Dendritic cell treated with granulocyte-macrophage colony-stimulating factor and Interleukin-4, amounts not matched to agents 40 ng/mL and 50 ng/mL, for 4 days (primary cell): ENCODE measurements around the gene TNNI2.
A peak's percentile ranks its signal among the peaks of the same experiment; 100 is the strongest.
"Not testable (repeated sequence)": the region's sequence is repeated elsewhere in the genome, so short reads cannot be mapped to it uniquely, and the experiment has no call there.

Experiments
- H3K27ac Mint-ChIP-seq: one replicate; pipeline ENCODE4 v1.8.0; 2022; ENCODE audit warnings: mild to moderate bottlenecking, mixed read lengths
- H3K27me3 Mint-ChIP-seq: one replicate; pipeline ENCODE4 v1.8.0; 2022; ENCODE audit warnings: mild to moderate bottlenecking, mixed read lengths
- H3K36me3 Mint-ChIP-seq: one replicate; pipeline ENCODE4 v1.8.0; 2022; ENCODE audit warnings: low read depth, mixed read lengths
- H3K4me1 Mint-ChIP-seq: one replicate; pipeline ENCODE4 v1.8.0; 2022; ENCODE audit warnings: low read depth, mixed read lengths
- H3K4me3 Mint-ChIP-seq: one replicate; pipeline ENCODE4 v1.8.0; 2022; ENCODE audit warnings: mild to moderate bottlenecking, moderate library complexity, mixed read lengths
- H3K9me3 Mint-ChIP-seq: one replicate; pipeline ENCODE4 v1.8.0; 2022; ENCODE audit warnings: mixed read lengths
- intact Hi-C: fragments of 100-400 bp; cut with micrococcal nuclease; formaldehyde crosslinking; loops from one replicate; pipeline ENCODE4 v1.15.0; 2022

TNNI2 gene

DNA sequence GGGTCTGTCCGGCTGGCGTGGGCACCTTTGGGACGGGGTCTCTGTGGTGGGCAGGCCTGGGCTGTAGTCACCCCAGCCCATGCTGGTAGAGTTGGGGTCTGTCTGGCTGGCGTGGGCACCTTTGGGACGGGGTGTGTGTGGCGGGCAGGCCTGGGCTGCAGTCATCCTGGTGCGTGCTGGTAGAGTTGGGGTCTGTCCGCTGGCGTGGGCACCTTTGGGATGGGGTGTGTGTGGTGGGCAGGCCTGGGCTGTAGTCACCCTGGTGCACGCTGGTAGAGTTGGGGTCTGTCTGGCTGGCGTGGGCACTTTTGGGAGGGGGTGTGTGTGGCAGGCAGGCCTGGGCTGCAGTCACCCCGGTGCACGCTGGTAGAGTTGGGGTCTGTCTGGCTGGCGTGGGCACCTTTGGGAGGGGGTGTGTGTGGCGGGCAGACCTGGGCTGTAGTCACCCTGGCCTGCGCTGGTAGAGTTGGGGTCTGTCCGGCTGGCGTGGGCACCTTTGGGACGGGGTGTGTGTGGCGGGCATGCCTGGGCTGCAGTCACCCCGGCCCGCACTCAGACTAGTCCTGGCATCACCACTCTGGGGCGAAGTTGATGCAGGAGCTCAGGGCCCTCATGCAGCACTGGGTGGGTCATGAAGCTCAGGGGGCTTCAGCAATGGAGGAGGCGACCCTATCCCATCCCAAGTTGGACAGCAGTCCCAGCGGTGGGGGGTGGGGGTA, 33.6 kb downstream of the TNNI2 start:
- peaks cover 23% of the 10 kb centered on the region for H3K36me3 Mint-ChIP-seq
- H3K27ac Mint-ChIP-seq = peak overlapping the region; percentile 29
- no peaks in the 10 kb centered on the region for H3K9me3 Mint-ChIP-seq
- H3K4me1 Mint-ChIP-seq = peaks cover 86% of the 10 kb centered on the region
- H3K27me3 Mint-ChIP-seq = peaks cover 3% of the 10 kb centered on the region
- H3K4me3 Mint-ChIP-seq = no peak overlapping the region
- intact Hi-C loops = no loop called here

DNA sequence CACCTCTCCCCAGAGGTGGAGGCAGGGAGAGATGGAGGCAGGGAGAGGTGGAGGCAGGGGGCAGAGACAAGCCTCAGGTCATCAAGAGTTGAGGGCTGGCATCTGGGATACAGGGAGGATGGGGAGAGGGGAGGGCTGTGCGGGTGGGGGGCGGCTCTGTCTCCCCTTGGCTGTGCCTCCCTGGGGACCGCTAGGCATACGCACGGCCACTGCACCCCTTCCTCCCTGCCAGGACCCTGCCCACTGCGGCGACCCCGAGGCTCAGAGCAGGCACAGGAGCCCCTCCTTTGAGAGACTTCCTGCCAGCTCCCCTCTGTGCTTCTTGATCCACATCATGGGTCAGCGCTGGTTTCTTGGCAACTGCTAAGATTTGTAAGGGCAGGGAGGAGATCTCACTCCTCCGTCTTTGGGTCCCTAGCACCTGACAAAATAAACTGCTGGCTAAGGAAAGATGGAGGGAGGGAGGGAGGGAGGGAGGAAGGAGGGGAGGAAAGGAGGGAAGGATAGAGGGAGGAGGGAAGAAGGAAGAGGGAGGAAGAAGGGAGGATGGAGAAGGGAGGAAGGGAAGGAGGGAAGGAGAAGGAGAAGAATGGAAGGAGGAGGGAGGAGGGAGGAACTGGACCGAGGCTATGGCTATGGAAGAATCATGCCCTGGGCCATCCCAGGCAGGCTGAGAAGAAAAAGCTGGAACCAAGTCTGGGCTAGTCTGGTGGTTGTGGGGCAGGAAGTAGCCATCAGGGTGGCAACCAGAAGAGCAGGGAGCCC, 34.4 kb downstream of the TNNI2 start:
- H3K27me3 Mint-ChIP-seq = peaks cover 3% of the 10 kb centered on the region
- H3K9me3 Mint-ChIP-seq = no peaks in the 10 kb centered on the region
- intact Hi-C loops = no loop called here
- H3K4me3 Mint-ChIP-seq = no peak overlapping the region
- H3K27ac Mint-ChIP-seq = peak overlapping the region; percentile 56
- H3K4me1 Mint-ChIP-seq = peaks cover 88% of the 10 kb centered on the region
- H3K36me3 Mint-ChIP-seq = peaks cover 31% of the 10 kb centered on the region

DNA sequence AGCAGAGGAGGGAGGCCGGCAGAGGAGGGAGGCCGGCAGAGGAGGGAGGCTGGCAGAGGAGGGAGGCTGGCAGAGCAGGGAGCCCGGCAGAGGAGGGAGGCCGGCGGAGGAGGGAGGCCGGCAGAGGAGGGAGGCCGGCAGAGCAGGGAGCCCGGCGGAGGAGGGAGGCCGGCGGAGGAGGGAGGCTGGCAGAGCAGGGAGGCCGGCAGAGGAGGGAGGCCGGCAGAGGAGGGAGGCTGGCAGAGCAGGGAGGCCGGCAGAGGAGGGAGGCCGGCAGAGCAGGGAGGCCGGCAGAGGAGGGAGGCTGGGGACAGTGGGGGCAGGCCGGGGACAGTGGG, 35.0 kb downstream of the TNNI2 start:
- Mint-ChIP-seq H3K36me3 (peaks cover 36% of the 10 kb centered on the region), H3K4me1 (peaks cover 88% of the 10 kb centered on the region), H3K27ac (peak overlapping the region; percentile 56)
- intact Hi-C loops, H3K9me3 Mint-ChIP-seq, H3K4me3 Mint-ChIP-seq, H3K27me3 Mint-ChIP-seq: not testable (repeated sequence)

GRCh38 chr11:1874441-1875092, 35.8 kb downstream of the TNNI2 start:
- Mint-ChIP-seq H3K36me3 (peaks cover 39% of the 10 kb centered on the region), H3K4me1 (peaks cover 85% of the 10 kb centered on the region)
- intact Hi-C loops, H3K9me3 Mint-ChIP-seq, H3K27me3 Mint-ChIP-seq, H3K4me3 Mint-ChIP-seq, H3K27ac Mint-ChIP-seq: not testable (repeated sequence)

- Mint-ChIP-seq H3K36me3 (peaks cover 45% of the 10 kb centered on the region), H3K4me1 (peaks cover 85% of the 10 kb centered on the region), H3K27ac (peak overlapping the region; percentile 36), H3K9me3 (no peaks in the 10 kb centered on the region), H3K4me3 (no peak overlapping the region), H3K27me3 (no peaks in the 10 kb centered on the region)
- intact Hi-C loops = no loop called here
These were observed 36.5 kb downstream of the TNNI2 start for GRCh38 chr11:1875093-1875850.

GRCh38 chr11:1875851-1876301, 37.1 kb downstream of the TNNI2 start:
- peak overlapping the region; percentile 30 for H3K27ac Mint-ChIP-seq
- H3K27me3 Mint-ChIP-seq, H3K9me3 Mint-ChIP-seq, H3K4me3 Mint-ChIP-seq, intact Hi-C loops: not testable (repeated sequence)
- peaks cover 85% of the 10 kb centered on the region for H3K4me1 Mint-ChIP-seq
- peaks cover 49% of the 10 kb centered on the region for H3K36me3 Mint-ChIP-seq

DNA sequence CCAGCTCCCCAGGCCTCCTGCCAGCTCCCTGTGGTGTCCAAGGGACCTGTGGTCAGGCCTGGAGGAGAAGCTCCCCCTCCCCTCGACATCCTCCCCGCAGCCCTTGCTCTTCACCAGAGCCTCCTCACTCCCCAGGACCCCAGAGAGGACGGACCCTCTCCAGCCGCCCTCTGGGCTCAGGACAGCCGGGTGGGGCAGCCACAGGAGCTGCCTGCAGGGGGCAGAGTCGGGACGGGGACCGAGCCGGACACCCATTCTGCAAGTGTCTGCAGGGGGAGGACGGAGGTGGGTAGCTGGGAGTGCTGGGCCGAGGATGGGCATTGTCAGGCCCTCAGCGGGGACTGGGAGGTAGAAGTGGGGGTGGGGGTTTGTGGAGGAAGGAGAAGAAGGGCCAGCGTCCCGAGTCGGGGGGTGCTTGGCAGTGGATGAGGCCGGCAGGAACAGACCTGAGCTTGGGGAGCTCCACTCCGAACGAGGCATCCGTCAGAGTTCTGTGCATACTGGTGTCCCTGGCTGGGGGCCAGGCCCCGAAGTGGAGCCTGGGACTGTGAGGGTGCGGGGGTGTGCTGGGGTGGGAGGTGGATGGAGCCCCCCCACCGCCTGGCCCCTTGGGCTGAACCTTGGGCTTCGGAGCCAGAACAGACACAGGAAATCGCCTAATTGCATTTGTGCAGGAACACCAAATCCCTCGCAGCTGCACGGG, 37.7 kb downstream of the TNNI2 start:
- Mint-ChIP-seq H3K27ac (peak overlapping the region; percentile 30), H3K4me1 (peaks cover 84% of the 10 kb centered on the region), H3K36me3 (peaks cover 55% of the 10 kb centered on the region), H3K9me3 (no peaks in the 10 kb centered on the region), H3K4me3 (no peak overlapping the region), H3K27me3 (no peaks in the 10 kb centered on the region)
- intact Hi-C loops = no loop called here

DNA sequence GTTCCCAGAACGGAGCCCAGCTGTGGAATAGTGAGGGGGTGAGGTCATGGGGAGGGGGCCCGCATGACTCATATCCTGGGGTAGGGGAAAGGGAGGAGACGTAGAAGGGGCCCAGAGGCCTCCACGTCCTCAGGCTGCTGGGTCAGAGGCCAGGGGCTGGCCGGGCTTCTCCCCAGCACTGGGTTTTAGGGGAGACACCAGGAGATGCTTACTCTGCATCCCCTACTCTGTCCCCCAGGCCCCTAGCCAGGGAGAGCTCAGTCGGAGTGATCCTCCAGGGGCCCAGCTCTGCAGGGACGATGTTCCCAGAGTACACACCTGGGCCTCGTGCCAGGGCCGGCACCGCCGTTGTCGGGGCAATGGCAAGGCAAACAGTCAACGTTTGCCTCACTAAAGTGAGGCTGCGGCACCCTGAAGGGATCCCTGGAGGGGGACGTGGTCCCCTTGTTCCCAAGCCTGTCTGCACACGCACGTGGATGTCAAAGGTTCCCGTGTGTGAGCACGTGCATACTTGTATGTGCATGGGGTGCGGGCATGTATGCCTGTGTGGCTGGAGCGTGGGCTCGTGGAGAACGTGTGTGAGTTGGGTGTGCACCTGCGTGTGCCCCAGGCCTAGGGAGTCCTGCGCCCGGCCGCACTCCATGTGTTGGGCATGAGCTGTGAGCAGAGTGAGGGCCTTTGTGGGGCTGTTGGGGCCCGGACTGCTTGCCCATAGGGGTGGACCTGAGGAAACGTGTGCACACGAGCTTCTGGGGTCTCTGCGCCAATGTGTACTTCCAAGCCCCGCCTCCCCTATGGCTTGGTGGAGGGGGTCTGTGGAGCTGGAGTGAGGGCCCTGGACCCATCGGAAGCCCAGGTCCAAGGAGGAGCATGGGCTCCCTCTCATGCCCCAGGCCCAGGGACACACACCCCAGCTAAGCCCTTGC, 38.7 kb downstream of the TNNI2 start:
- intact Hi-C loops = no loop called here
- Mint-ChIP-seq H3K36me3 (peaks cover 55% of the 10 kb centered on the region), H3K27ac (no peak overlapping the region), H3K9me3 (no peaks in the 10 kb centered on the region), H3K27me3 (no peaks in the 10 kb centered on the region), H3K4me3 (no peak overlapping the region), H3K4me1 (peaks cover 79% of the 10 kb centered on the region)

GRCh38 chr11:1878137-1879031, 39.6 kb downstream of the TNNI2 start:
- Mint-ChIP-seq H3K27me3 (no peaks in the 10 kb centered on the region), H3K9me3 (no peaks in the 10 kb centered on the region), H3K27ac (peak overlapping the region; percentile 82), H3K4me1 (peaks cover 71% of the 10 kb centered on the region), H3K36me3 (peaks cover 55% of the 10 kb centered on the region), H3K4me3 (no peak overlapping the region)
- intact Hi-C loops = no loop called here

- peaks cover 66% of the 10 kb centered on the region for H3K4me1 Mint-ChIP-seq
- H3K27ac Mint-ChIP-seq = peak overlapping the region; percentile 82
- intact Hi-C loops = no loop called here
- H3K36me3 Mint-ChIP-seq = peaks cover 55% of the 10 kb centered on the region
- no peaks in the 10 kb centered on the region for H3K27me3 Mint-ChIP-seq
- no peak overlapping the region for H3K4me3 Mint-ChIP-seq
- H3K9me3 Mint-ChIP-seq = no peaks in the 10 kb centered on the region
These were observed 40.7 kb downstream of the TNNI2 start for GRCh38 chr11:1879342-1879940.

DNA sequence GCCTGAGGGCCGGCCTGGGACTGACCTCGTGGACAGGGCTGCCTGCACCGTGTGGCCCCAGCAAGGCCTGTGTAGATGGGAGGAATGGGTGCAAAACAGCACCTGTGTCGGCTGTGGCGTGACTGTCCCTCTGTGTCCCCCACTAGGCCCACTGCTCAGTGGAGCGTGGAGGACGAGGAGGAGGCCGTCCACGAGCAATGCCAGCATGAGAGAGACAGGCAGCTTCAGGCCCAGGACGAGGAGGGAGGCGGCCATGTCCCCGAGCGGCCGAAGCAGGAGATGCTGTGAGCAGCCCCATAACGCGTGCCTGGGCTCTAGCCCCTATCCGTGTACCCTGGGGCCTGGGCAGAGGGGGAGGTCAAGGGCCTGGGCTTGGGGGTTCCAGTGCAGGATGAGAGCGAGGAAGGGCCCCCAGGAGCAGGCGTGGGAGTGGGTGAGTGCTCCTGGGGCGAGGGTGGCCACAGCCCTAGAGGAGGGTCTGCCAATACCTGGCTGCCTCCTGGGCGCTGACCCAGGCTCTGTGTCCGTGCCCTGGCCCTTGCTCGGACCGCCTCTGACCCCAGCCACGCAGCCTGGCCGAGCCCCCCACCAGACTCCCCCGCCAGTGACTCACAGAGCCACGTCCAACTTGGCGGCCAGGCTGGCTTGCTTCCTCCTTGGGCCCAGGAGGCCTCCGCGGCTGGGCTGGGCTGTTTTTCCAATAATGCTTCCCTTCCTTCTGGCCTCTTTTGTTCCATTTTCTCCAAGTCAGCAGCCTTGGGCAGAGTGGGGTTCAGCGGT, 41.4 kb downstream of the TNNI2 start:
- Mint-ChIP-seq H3K9me3 (no peaks in the 10 kb centered on the region), H3K36me3 (peaks cover 52% of the 10 kb centered on the region), H3K4me3 (no peak overlapping the region), H3K27ac (peak overlapping the region; percentile 82), H3K27me3 (no peaks in the 10 kb centered on the region), H3K4me1 (peaks cover 64% of the 10 kb centered on the region)
- intact Hi-C loops = no loop called here
